HepG2 (cell line): ENCODE data around the gene SLC12A5. TPM values are rescaled to one million over a fixed set of nuclear protein-coding genes. Genes with fewer than 3 reads are reported as not detected.

Experiments
- CENPT ChIP-seq: sonication (generic); formaldehyde crosslinking; IDR thresholded peaks from 2 replicates; pipeline ENCODE4 v1.8.0; 2022; ENCODE audit warnings: low read depth, mild to moderate bottlenecking, moderate library complexity, missing genetic modification reagents
- NR1H2 ChIP-seq: sonication (generic); formaldehyde crosslinking; IDR thresholded peaks from 2 replicates; pipeline ENCODE4 v1.8.1; 2022; ENCODE audit warnings: low read depth, missing genetic modification reagents, borderline replicate concordance
- SPEN ChIP-seq: sonication (generic); formaldehyde crosslinking; IDR thresholded peaks from 2 replicates; pipeline ENCODE4 v1.5.1; 2020; ENCODE audit warnings: low read depth, mild to moderate bottlenecking, missing genetic modification reagents
- TRIM24 ChIP-seq: sonication (generic); formaldehyde crosslinking; IDR thresholded peaks from 2 replicates; pipeline ENCODE4 v1.8.0; 2022; ENCODE audit warnings: mild to moderate bottlenecking, missing genetic modification reagents
- ZBTB2 ChIP-seq: sonication (generic); formaldehyde crosslinking; IDR thresholded peaks from 2 replicates; pipeline ENCODE4 v1.8.0; 2022; ENCODE audit warnings: low read depth, missing genetic modification reagents
- ZGPAT ChIP-seq: IDR thresholded peaks from 2 replicates; pipeline ENCODE4 v1.6.1; 2016; ENCODE audit warnings: mild to moderate bottlenecking
- ZHX2 ChIP-seq, 2 experiments: sonication (generic) in 1 of 2; formaldehyde crosslinking in 1 of 2; IDR thresholded peaks; 2 replicates each; pipeline versions ENCODE4 v1.6.1 to v1.9.0; 2014 to 2022; ENCODE audit warnings: antibody characterized with exemption in 1 of 2, borderline replicate concordance in 1 of 2, inconsistent platforms in 1 of 2, low read depth in 1 of 2, missing genetic modification reagents in 1 of 2
- ZNF460 ChIP-seq: sonication (generic); formaldehyde crosslinking; IDR thresholded peaks from 2 replicates; pipeline ENCODE4 v1.5.1; 2020; ENCODE audit warnings: missing genetic modification reagents, mild to moderate bottlenecking, borderline replicate concordance
- ZNF530 ChIP-seq: sonication (generic); formaldehyde crosslinking; IDR thresholded peaks from 2 replicates; pipeline ENCODE4 v1.5.0; 2020; ENCODE audit warnings: low read depth, mild to moderate bottlenecking, missing genetic modification reagents
- ZNF619 ChIP-seq: sonication (generic); formaldehyde crosslinking; IDR thresholded peaks from 2 replicates; pipeline ENCODE4 v1.4.0; 2020; ENCODE audit warnings: mild to moderate bottlenecking, missing genetic modification reagents
- ZNF687 ChIP-seq: sonication (generic); formaldehyde crosslinking; IDR thresholded peaks from 2 replicates; pipeline ENCODE4 v1.5.1; 2020; ENCODE audit warnings: mild to moderate bottlenecking, missing genetic modification reagents, moderate library complexity
- ZNF7 ChIP-seq: IDR thresholded peaks from 2 replicates; pipeline ENCODE4 v1.6.1; 2016; ENCODE audit warnings: missing biosample characterization, missing genetic modification reagents
- ZNF737 ChIP-seq: sonication (generic); formaldehyde crosslinking; IDR thresholded peaks from 2 replicates; pipeline ENCODE4 v1.5.0; 2020; ENCODE audit warnings: missing genetic modification reagents, mild to moderate bottlenecking, borderline replicate concordance
- polyA plus RNA-seq, 8 experiments: library from polyadenylated mRNA; depleted of rRNA in 3 of 8; stranded (reverse) in 7 of 8; unstranded in 1 of 8; fragments of >200 nt; fragmentation: Illumina TruSeq in 4 of 8; extraction: Trizol in 4 of 8; gene quantifications; 2 replicates each; pipeline versions ENCODE4 v1.2.1 to v1.2.3, GENCODE V29; 2011 to 2016; ENCODE audit warnings: low read depth in 4 of 8, missing spikeins in 1 of 8, mixed read lengths in 1 of 8; ENCODE audit not compliant: insufficient read depth in 1 of 8
- total RNA-seq, 5 experiments: library from RNA; depleted of rRNA; stranded (reverse); fragments of >200 nt; fragmentation: Illumina TruSeq; extraction: Trizol; gene quantifications; 2 replicates each; pipeline ENCODE4 v1.2.3, GENCODE V29; 2016; ENCODE audit warnings: low read depth in 1 of 5

Gene SLC12A5
- total and polyA plus RNA-seq, 2 of the 13 experiments (the other 11 are each of a cell fraction or from before 2014, with no cell fraction given) = 4.3 to 5.4 TPM

GRCh38 chr20:46040902-46041535, 12.0 kb downstream of the SLC12A5 start (continued):
- TF ChIP-seq ZHX2 (IDR thresholded peaks at IDR 0.05; ENCODE audit: low read depth) = no peak
- TF ChIP-seq ZHX2 (CRISPR knock-in tag; IDR thresholded peaks at IDR 0.05; ENCODE audit: borderline replicate concordance) = peak; percentile 95; the same call in 1 of the 2 replicates
- TF ChIP-seq ZNF530 (CRISPR knock-in tag) = 0 out of 2 replicates have a peak, but pooled peaks have one; percentile 65
- TF ChIP-seq ZNF737 (CRISPR knock-in tag) = peak; percentile 96
- peak; percentile 58; the same call in 1 of the 2 replicates for TF ChIP-seq SPEN
- no peak for TF ChIP-seq ZNF687 (CRISPR knock-in tag)
- TF ChIP-seq TRIM24 = no peak
- peak; percentile 84; the same call in 1 of the 2 replicates for TF ChIP-seq CENPT (CRISPR knock-in tag)
- TF ChIP-seq ZNF619 (CRISPR knock-in tag) = no peak; the same call in 1 of the 2 replicates
- no peak for TF ChIP-seq ZBTB2 (CRISPR knock-in tag)
- TF ChIP-seq ZGPAT (CRISPR knock-in tag) = peak; percentile 64
- TF ChIP-seq ZNF460 (CRISPR knock-in tag) = no peak
- TF ChIP-seq ZNF7 = peak; percentile 61
- TF ChIP-seq NR1H2 (CRISPR knock-in tag) = peak; percentile 53; the same call in 1 of the 2 replicates
